Activated T-cell treated with anti-CD3 and anti-CD28 coated beads for 48 hours (primary cell): ENCODE measurements around the gene NCOA1.
"Not testable (repeated sequence)": the region's sequence is repeated elsewhere in the genome, so short reads cannot be mapped to it uniquely, and the experiment has no call there.

ENCODE experiments used
- DNase-seq: peaks from one replicate; pipeline ENCODE4 v3.0.0-alpha.2; 2020; ENCODE audit warnings: low read depth

Gene NCOA1

DNA sequence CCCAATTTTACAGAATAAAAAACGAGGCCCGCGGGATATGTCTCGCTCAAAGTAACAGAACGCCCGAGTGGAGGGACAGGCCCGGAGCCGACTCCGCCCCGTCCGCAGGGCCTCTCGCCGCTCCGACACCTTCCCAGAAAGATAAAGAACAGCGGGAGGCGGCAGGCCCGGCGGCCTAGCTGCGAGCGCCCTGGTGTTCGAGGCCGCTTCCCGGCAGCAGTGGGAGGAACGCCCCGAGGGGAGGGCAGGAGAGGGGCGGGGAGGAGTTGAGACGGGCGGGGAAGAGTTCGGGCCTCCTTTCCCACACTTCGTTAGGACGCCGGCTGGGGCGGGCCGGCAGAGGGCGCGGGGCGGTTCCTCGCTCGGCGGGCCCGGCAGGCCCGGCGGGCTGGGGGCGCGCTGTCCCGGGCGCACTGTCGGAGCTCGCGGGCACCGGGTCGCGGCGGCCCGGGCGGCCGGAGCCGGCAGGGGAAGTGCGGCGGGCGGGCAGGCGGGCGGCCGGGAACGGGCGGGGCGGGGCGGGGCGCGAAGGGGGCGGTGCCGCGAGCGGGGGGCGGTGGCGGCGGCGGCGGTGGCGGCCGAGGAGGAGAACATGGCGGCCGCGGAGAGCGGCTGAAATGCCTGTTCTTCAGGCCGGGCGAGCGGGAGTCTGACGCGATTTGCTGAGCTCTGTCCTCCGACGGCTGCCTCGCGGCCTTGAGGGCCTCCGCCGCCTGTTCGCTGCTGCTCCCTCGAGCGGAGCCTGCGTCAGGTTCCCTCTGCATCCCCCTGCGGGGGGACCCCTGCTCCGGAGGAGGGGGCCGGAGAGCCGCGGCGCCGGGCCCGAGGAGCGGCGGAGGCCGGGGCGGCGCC is at the start of gene NCOA1:
Gene NCOA1 (plus strand): TSS at position 565 of the 852 bp plus-strand sequence. CDS start 167,424 bp downstream, outside the sequence.
- DNase-seq, result peak; percentile 90

GRCh38 chr2:24448797-24449196 is 42.3 kb upstream of the NCOA1 start:
- no peak for DNase-seq

DNA sequence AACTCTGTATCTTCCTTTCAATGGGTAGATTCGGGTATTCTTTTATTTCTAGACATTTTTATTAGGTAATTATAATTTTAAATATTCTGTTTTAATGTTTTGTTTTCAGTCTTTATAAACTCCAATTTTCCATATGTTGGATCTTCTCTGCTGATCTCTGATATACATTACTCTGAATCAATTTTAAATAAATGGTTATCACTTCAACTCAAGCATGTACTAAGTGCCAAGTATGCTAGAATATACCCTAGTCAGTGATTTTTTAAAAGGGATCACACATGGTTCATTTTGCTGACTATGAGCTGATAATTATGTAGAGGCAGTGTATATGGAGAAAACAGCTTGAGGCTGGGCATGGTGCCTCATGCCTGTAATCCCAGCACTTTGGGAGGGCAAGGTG is 41.7 kb upstream of the NCOA1 start:
- no peak for DNase-seq

GRCh38 chr2:24451805-24452501 is 39.1 kb upstream of the NCOA1 start:
- DNase-seq, result no peak

- no peak for DNase-seq
These were observed 38.6 kb upstream of the NCOA1 start for GRCh38 chr2:24452502-24452885.

- DNase-seq, result no peak
These were observed 37.5 kb upstream of the NCOA1 start for GRCh38 chr2:24453379-24454073.

DNA sequence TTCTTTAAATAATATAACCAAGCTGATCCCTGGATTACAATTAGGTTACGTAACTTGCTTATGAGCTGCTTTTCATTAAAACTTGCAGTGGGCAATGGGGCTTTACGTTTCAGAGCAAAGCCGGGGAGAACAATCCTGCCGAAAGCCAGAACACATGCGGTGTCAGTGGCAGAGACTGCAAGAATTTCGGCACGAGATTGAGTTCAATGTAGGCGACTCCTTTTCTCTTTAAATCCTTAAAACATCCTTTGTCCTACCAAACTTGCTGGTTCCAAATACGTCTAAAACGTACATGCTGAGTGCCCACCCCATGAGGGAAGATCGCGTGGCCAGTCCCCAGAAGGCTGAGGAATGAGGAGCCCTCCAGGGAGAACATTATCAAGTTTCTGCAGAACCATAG is 36.8 kb upstream of the NCOA1 start:
- DNase-seq, result no peak

GRCh38 chr2:24456599-24457556 is 34.2 kb upstream of the NCOA1 start:
- peak; percentile 11 for DNase-seq

DNA sequence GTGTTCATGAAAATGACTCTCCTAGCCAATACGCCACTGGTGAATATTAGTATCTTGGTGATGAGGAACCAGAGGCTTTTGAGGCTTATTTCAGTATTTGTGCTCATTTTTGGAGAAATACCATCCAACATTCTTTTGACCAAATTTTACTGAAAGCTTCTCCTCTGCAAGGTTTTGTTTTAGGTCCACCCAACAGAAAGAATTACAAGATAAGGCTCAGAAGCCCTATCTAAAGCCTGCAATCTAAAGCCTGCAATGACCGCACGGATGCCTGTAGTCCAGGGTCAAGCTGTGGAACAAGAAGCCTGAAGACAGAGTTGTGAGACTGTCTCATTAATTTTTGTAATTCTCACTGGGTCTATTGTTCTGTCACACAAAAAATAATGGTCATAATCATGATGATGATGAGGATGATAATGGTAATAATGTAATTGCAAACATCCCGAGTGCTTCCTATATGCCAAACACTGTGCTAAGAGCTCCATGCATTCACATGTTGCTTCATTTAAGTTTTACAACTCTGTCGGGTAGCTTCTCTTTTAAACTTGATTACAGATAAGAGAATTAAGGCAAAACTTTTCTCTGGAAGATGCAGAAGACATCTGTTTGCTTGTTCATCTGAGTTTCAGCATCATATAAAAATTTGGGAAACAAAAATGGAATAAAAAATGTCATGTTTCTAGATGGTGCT is 33.2 kb upstream of the NCOA1 start:
- no peak for DNase-seq

DNA sequence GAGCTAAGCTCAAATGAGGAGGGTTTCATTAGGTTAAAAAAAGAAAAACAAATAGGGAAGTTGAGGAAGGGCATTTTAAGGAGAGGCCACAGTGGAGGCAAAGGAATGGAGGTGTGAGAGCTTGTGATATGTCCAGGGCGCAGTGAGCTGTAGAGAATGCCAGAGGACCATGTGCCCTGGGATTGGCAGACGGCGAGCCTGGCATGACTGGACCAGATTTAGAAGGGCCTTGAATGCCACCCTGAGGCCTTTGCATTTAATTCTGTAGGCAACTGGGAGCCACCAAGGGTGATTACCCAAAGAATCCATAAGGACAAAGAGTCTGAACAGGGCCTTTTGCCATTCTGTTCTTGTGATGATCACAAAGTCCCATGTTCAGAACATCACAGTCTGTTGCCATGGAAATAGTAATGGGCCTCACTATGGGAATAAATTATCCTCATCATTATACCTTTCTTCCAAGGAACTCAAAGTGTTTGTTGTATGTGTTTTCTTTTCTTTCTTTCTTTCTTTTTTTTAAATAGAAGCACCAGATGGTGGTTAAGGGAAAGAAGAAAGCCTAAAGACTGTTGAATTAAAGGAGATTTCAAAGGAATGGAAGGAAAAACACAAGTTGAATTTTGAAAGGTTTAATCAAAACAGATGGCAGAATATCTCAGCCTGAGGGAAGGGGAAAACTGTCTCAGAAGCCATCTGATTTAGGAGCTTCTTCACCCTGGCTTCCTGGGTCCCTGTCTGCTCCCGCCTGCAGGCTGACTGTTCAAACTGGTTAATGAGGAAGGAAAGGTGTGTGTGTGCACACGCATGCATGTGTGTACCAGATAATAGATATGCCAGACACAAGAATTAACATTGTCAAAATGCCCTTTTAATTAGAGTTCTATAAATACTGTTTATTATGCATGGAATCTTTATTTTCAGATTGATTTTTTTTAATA is 31.6 kb upstream of the NCOA1 start:
- no peak for DNase-seq

GRCh38 chr2:24461685-24462084 is 29.4 kb upstream of the NCOA1 start:
- no peak for DNase-seq

- DNase-seq, result no peak
These were observed 27.8 kb upstream of the NCOA1 start for GRCh38 chr2:24463271-24463670.

- no peak for DNase-seq
These were observed 23.9 kb upstream of the NCOA1 start for GRCh38 chr2:24466871-24467870.

DNA sequence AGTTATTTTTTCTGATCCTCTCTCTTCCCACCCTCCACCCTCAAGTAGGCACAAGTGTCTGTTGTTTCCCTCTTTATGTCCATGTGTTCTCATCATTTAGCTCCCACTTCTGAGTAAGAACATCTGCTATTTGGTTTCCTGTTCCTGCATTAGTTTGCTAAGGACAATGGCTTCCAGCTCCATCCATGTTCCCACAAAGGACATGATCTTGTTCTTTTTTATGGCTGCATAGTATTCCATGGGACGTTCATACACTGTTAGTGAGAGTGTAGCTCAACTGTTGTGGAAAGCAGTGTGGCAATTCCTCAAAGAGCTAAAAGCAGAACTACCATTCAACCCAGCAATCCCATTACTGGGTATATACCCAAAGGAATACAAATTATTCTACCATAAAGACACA is 22.6 kb upstream of the NCOA1 start:
- DNase-seq, result not testable (repeated sequence)

GRCh38 chr2:24469148-24469650 is 21.9 kb upstream of the NCOA1 start:
- no peak for DNase-seq

DNA sequence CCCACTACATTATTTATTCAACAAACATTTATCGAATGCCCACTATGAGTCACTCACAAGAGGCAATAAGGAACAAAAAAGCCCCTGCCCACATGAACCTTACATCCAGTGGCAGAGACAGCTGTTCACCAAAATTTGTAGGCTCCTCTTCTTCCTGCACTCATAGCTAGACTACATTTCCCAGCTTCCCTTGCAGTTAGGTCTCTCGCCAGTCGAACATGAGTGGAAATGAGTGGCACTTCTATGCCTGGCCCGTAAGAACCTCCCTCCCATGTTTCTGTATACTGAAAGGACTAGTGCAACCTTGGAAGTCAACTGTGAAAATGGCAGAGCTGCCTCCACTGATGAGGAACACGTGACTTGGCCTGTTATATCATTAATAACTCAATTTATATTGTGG is 19.4 kb upstream of the NCOA1 start:
- DNase-seq, result no peak

DNA sequence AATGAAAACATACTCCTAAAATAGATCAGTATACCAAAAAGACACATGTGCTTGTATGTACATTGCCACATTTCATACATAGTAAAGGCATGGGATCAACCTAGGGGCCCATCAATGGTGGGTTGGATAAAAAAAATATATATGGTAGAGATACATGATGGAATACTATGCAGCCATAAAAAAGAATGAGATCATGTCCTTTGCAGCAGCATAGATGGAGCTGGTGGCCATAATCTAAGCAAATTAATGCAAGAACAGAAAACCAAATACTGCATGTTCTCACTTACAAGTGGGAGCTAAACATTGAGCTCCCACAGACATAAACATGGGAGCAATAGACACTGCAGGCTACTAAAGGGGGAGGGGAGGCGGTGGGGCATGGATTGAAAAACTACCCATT is 18.6 kb upstream of the NCOA1 start:
- DNase-seq, result no peak

GRCh38 chr2:24473626-24474025 is 17.4 kb upstream of the NCOA1 start:
- no peak for DNase-seq
